Measurements from ENCODE around the gene LTK. TPM values are rescaled to one million over a fixed set of nuclear protein-coding genes. Genes with fewer than 3 reads are reported as not detected.

The LTK gene
- total RNA-seq, 1 experiment from 2014 or later = not detected

GRCh38 chr15:41483115-41483514, 30.5 kb downstream of the LTK start:
- no peak overlapping the region for H3K4me3 ChIP-seq (ENCODE audit: low read depth in 2 of 2, low read length in 2 of 2)
- H3K27ac ChIP-seq (ENCODE audit: low read length) = no peak overlapping the region
- DNase-seq (ENCODE audit: low read depth, low spot score) = no peak
- POLR2A ChIA-PET = no interaction called here
- intact Hi-C loops (cut with micrococcal nuclease; ENCODE audit: unreplicated experiment) (no loop called here), in situ Hi-C loops (cut with HindIII; ENCODE audit: low pct_unique_long_range_greater_than_20kb, low sequenced_read_pairs) (no loop called here)
- no peaks in the 10 kb centered on the region for H3K4me1 ChIP-seq (ENCODE audit: control insufficient read depth, insufficient read depth, low read length)
- ATAC-seq = no peak
- TF ChIP-seq SIN3A (IDR thresholded peaks at IDR 0.05; ENCODE audit: borderline replicate concordance, insufficient read depth, low read depth, low read length) = no peak
- no peak for TF ChIP-seq REST (IDR thresholded peaks at IDR 0.05; ENCODE audit: insufficient read depth in 1 of 2, low read depth in 2 of 2, low read length in 1 of 2)
- no peak for TF ChIP-seq CTCF (IDR thresholded peaks at IDR 0.05)
- no peak for TF ChIP-seq TCF7L2 (IDR thresholded peaks at IDR 0.05; ENCODE audit: low read depth, low read length)
- no peak for TF ChIP-seq POLR2AphosphoS5 (IDR thresholded peaks at IDR 0.05; ENCODE audit: low read depth, low read length)
- H3K27me3 ChIP-seq (ENCODE audit: control insufficient read depth, insufficient read depth, low read length) = no peaks in the 10 kb centered on the region
- no peaks in the 10 kb centered on the region for H3K9me3 ChIP-seq (ENCODE audit: control insufficient read depth, insufficient read depth, low read depth, low read length)
- no peaks in the 10 kb centered on the region; the same call in 1 of the 2 replicates for H3K36me3 ChIP-seq (ENCODE audit: control insufficient read depth, insufficient read depth, low read length)
- CTCF ChIA-PET = interaction anchor here (0.6 kb wide), 1 partner anchor 297 kb away, joined by 5 read pairs; no protein-coding TSS in a partner anchor
- no TSS peak for BruUV-seq (replicated peaks)

DNA sequence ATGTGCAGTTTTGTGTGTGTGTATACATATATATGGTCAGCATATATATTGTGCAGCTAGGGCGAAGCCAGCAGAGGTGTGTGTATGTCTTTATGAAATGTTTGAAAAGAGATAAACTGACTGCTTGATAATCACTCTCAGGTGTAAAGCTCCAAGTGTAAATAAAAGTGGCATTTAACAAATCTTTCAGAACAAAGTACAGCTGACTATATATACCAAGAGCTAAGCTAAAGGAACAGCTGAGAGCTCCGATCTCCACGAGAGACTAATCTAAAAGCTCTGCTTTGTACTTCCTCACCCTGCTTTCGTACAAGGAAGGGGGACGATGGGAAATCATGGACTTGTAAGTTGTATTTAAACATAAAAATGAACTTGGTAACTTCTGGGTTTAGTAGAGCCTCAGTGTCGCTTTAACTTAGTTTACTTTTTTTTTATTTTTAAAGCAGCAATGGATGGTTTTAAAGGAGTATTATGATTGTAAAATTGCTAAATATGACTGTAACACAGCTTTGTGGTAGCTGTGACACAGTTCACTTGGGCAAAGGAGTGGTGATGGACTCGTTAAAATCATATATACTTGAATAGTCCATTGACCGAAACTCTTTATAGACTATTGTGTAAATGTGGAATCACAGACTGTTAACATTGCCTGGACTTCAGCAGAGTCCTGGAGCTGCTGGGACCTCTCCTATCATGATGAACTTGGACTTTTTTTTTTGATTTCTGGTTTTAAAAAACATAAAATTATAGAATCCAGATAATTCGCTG, 31.3 kb downstream of the LTK start:
- no peaks in the 10 kb centered on the region for H3K27me3 ChIP-seq (ENCODE audit: control insufficient read depth, insufficient read depth, low read length)
- H3K27ac ChIP-seq (ENCODE audit: low read length) = no peak overlapping the region
- no peak for DNase-seq (ENCODE audit: low read depth, low spot score)
- H3K9me3 ChIP-seq (ENCODE audit: control insufficient read depth, insufficient read depth, low read depth, low read length) = no peaks in the 10 kb centered on the region
- H3K36me3 ChIP-seq (ENCODE audit: control insufficient read depth, insufficient read depth, low read length) = peaks cover 3% of the 10 kb centered on the region
- CTCF ChIA-PET = interaction anchor here (0.6 kb wide), 1 partner anchor 297 kb away, joined by 5 read pairs; no protein-coding TSS in a partner anchor
- H3K4me1 ChIP-seq (ENCODE audit: control insufficient read depth, insufficient read depth, low read length) = no peaks in the 10 kb centered on the region
- TF ChIP-seq TCF7L2 (IDR thresholded peaks at IDR 0.05; ENCODE audit: low read depth, low read length) (no peak), POLR2AphosphoS5 (IDR thresholded peaks at IDR 0.05; ENCODE audit: low read depth, low read length) (no peak), SIN3A (IDR thresholded peaks at IDR 0.05; ENCODE audit: borderline replicate concordance, insufficient read depth, low read depth, low read length) (no peak), REST (IDR thresholded peaks at IDR 0.05; ENCODE audit: insufficient read depth in 1 of 2, low read depth in 2 of 2, low read length in 1 of 2) (no peak), CTCF (IDR thresholded peaks at IDR 0.05) (no peak)
- no TSS peak for BruUV-seq (replicated peaks)
- no peak overlapping the region for H3K4me3 ChIP-seq (ENCODE audit: low read depth in 2 of 2, low read length in 2 of 2)
- POLR2A ChIA-PET = interaction anchor here (0.6 kb wide), 1 partner anchor 44 kb away, joined by 6 read pairs; no protein-coding TSS in a partner anchor
- in situ Hi-C loops (cut with HindIII; ENCODE audit: low pct_unique_long_range_greater_than_20kb, low sequenced_read_pairs) (no loop called here), intact Hi-C loops (cut with micrococcal nuclease; ENCODE audit: unreplicated experiment) (no loop called here)
- no peak for ATAC-seq
